ENCODE data around the gene PRKCB.

PRKCB gene

GRCh38 chr16:23836078-23836403, 258 bp downstream of the PRKCB start:
- FAIRE-seq (no peak), DNase-seq (ENCODE audit: low spot score) (no peak)

- DNase-seq (ENCODE audit: low spot score): no peak
- FAIRE-seq: no peak
Observed at GRCh38 chr16:23836404-23837311, 875 bp downstream of the PRKCB start.

GRCh38 chr16:23837553-23838308, 1.9 kb downstream of the PRKCB start:
- no peak for FAIRE-seq
- no peak for DNase-seq (ENCODE audit: low spot score)

GRCh38 chr16:23838485-23839142, 2.8 kb downstream of the PRKCB start:
- no peak for DNase-seq (ENCODE audit: low spot score)
- no peak for FAIRE-seq

GRCh38 chr16:23840310-23840709, 4.5 kb downstream of the PRKCB start:
- FAIRE-seq: no peak
- no peak for DNase-seq (ENCODE audit: low spot score)

GRCh38 chr16:23842137-23842600, 6.4 kb downstream of the PRKCB start:
- FAIRE-seq (no peak), DNase-seq (ENCODE audit: low spot score) (no peak)

GRCh38 chr16:23843143-23843542, 7.4 kb downstream of the PRKCB start:
- DNase-seq (ENCODE audit: low spot score): no peak
- no peak for FAIRE-seq

GRCh38 chr16:23847251-23847650, 11.5 kb downstream of the PRKCB start:
- FAIRE-seq (no peak), DNase-seq (ENCODE audit: low spot score) (no peak)

- DNase-seq (ENCODE audit: low spot score) (no peak), FAIRE-seq (no peak)
Observed at GRCh38 chr16:23847948-23848347, 12.2 kb downstream of the PRKCB start.

GRCh38 chr16:23848958-23849357, 13.2 kb downstream of the PRKCB start:
- FAIRE-seq: no peak

GRCh38 chr16:23852794-23853562, 17.2 kb downstream of the PRKCB start:
- no peak for FAIRE-seq

More at GRCh38 chr16:23848958-23849357, 13.2 kb downstream of the PRKCB start:
- DNase-seq (ENCODE audit: low spot score): no peak

GRCh38 chr16:23855010-23855409, 19.2 kb downstream of the PRKCB start:
- FAIRE-seq: no peak
- no peak for DNase-seq (ENCODE audit: low spot score)

More at GRCh38 chr16:23852794-23853562, 17.2 kb downstream of the PRKCB start:
- no peak for DNase-seq (ENCODE audit: low spot score)

- DNase-seq (ENCODE audit: low spot score) (no peak), FAIRE-seq (no peak)
Observed at GRCh38 chr16:23856251-23856709, 20.5 kb downstream of the PRKCB start.

- no peak for DNase-seq (ENCODE audit: low spot score)
- FAIRE-seq: no peak
Observed at GRCh38 chr16:23857256-23857880, 21.6 kb downstream of the PRKCB start.

- DNase-seq (ENCODE audit: low spot score): no peak
Observed at GRCh38 chr16:23857881-23858269, 22.1 kb downstream of the PRKCB start.

GRCh38 chr16:23858542-23858941, 22.8 kb downstream of the PRKCB start:
- no peak for FAIRE-seq
- DNase-seq (ENCODE audit: low spot score): no peak

More at GRCh38 chr16:23857881-23858269, 22.1 kb downstream of the PRKCB start:
- no peak for FAIRE-seq

GRCh38 chr16:23859713-23860269, 24.0 kb downstream of the PRKCB start:
- DNase-seq (ENCODE audit: low spot score) (no peak), FAIRE-seq (no peak)

GRCh38 chr16:23861874-23862273, 26.1 kb downstream of the PRKCB start:
- FAIRE-seq (no peak), DNase-seq (ENCODE audit: low spot score) (no peak)

- FAIRE-seq (no peak), DNase-seq (ENCODE audit: low spot score) (no peak)
Observed at GRCh38 chr16:23862556-23862955, 26.8 kb downstream of the PRKCB start.

Data from urothelium cell line (cell line).